GM13977 (cell line): ENCODE data around the gene CACNA1S.
A peak's percentile ranks its signal among the peaks of the same experiment; 100 is the strongest.

Experiments used
- DNase-seq: peaks from one replicate; pipeline ENCODE4 v3.0.0; 2012; ENCODE audit warnings: low spot score
- CTCF ChIP-seq: IDR thresholded peaks from 2 replicates; pipeline ENCODE4 v1.5.1; 2012; ENCODE audit warnings: mild to moderate bottlenecking, control low read depth; ENCODE audit not compliant: insufficient read depth; ENCODE audit errors: extremely low read depth, missing control alignments
- in situ Hi-C: fragments of 300-500 bp; cut with MboI; formaldehyde crosslinking; loops from one replicate; pipeline ENCODE4 v1.12.0; 2022; ENCODE audit warnings: low sequenced_read_pairs, low pct_unique_long_range_greater_than_20kb, mixed read lengths, inconsistent platforms; ENCODE audit not compliant: unreplicated experiment

The CACNA1S gene

GRCh38 chr1:201042779-201043461 is 69.3 kb downstream of the CACNA1S start:
- in situ Hi-C loops: loop anchor here (5.0 kb wide), 1 partner anchor 66 kb away; no protein-coding TSS in a partner anchor
- TF ChIP-seq CTCF: peak; percentile 93
- peak; percentile 80 for DNase-seq

GRCh38 chr1:201041011-201041410 is 71.2 kb downstream of the CACNA1S start:
- no peak for DNase-seq
- in situ Hi-C loops: loop anchor here (5.0 kb wide), 1 partner anchor 64 kb away; no protein-coding TSS in a partner anchor
- no peak for TF ChIP-seq CTCF

GRCh38 chr1:201039876-201040275 is 72.3 kb downstream of the CACNA1S start:
- in situ Hi-C loops: loop anchor here (5.0 kb wide), 1 partner anchor 63 kb away; no protein-coding TSS in a partner anchor
- TF ChIP-seq CTCF: no peak
- DNase-seq: no peak

GRCh38 chr1:201039418-201039817 is 72.8 kb downstream of the CACNA1S start:
- TF ChIP-seq CTCF: no peak
- DNase-seq: no peak
- in situ Hi-C loops: no loop called here

GRCh38 chr1:201038186-201038876 is 73.9 kb downstream of the CACNA1S start:
- no peak for DNase-seq
- no peak for TF ChIP-seq CTCF
- in situ Hi-C loops: no loop called here

GRCh38 chr1:201036188-201036842 is 75.9 kb downstream of the CACNA1S start:
- TF ChIP-seq CTCF: no peak
- DNase-seq: no peak
- in situ Hi-C loops: no loop called here
